Measurements from ENCODE around the gene ABCB6.

DNA sequence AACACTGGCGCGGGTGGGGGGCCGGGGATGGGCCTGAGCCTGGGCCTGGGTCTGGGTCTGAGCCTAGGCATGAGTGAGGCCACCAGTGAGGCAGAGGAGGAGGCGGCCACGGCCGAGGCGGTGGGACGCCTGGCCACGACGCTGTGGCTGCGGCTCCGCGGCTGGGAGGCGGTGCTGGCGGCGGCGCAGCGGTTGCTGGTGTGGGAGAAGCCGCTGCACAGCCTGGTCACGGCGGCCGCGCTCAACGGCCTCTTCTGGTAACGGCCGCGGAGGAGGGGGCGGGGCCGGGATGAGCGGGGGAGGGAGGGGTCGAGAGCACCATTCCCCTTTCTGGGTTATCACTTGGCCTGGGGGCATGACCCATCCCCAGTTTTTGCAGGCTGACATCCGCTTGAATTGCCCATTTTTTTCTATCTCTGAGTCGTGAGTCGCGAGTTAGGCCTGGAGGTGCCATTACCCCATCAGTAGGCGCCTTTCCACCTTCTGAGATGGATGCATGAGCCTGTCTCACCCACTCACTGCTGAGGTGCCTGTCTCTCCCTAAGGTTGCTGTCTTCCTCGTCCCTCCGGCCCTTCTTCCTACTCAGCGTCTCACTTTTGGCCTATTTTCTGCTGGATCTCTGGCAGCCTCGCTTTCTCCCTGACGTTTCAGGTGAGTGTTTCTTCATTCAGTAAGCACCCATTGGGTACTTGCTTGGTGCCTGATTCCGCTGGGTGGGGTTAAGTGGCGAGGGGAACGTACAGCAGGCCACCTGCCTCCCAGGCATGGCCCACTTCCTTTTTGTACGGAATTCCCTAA is 40.2 kb downstream of the ABCB6 start:
- TF ChIP-seq, protein P1, sequence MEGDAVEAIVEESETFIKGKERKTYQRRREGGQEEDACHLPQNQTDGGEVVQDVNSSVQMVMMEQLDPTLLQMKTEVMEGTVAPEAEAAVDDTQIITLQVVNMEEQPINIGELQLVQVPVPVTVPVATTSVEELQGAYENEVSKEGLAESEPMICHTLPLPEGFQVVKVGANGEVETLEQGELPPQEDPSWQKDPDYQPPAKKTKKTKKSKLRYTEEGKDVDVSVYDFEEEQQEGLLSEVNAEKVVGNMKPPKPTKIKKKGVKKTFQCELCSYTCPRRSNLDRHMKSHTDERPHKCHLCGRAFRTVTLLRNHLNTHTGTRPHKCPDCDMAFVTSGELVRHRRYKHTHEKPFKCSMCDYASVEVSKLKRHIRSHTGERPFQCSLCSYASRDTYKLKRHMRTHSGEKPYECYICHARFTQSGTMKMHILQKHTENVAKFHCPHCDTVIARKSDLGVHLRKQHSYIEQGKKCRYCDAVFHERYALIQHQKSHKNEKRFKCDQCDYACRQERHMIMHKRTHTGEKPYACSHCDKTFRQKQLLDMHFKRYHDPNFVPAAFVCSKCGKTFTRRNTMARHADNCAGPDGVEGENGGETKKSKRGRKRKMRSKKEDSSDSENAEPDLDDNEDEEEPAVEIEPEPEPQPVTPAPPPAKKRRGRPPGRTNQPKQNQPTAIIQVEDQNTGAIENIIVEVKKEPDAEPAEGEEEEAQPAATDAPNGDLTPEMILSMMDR (conservative IDR thresholded peaks at IDR 0.05; ENCODE audit: low read depth, low read length): no peak
- TF ChIP-seq EZH2 (IDR thresholded peaks at IDR 0.05; ENCODE audit: low read length, unreplicated experiment) (no peak), EZH2phosphoT487 (IDR thresholded peaks at IDR 0.05; ENCODE audit: borderline replicate concordance, low read length) (no peak)
